ENCODE results near the gene DGAT2L6.
"Not testable (repeated sequence)": the region's sequence is repeated elsewhere in the genome, so short reads cannot be mapped to it uniquely, and the experiment has no call there.

DGAT2L6 gene

GRCh38 chrX:70201732-70202131, 24.4 kb downstream of the DGAT2L6 start:
- DNase-seq, result no peak

GRCh38 chrX:70208479-70208878, 31.2 kb downstream of the DGAT2L6 start:
- DNase-seq, result no peak

GRCh38 chrX:70209570-70209969, 32.3 kb downstream of the DGAT2L6 start:
- DNase-seq, result not testable (repeated sequence)

- no peak for DNase-seq
Observed at GRCh38 chrX:70219938-70220764, 42.9 kb downstream of the DGAT2L6 start.

DNA sequence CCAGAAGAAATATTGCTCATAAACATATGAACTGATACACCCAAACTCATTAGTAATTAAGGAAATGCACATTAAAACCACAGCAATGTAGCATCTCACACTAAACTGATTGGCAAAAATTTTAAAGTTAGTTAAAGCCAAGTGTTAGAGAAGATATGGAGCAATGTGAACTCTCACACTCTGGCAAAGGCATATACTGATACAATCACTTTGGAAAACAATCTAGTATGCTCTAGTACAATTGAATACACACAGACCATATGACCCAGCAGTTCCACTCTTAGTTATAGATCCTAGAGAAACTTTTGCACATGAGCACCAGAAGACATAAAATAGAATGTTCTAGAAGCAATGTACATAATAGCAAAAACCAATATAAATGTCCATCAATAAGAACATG, 48.8 kb downstream of the DGAT2L6 start:
- no peak for DNase-seq

GRCh38 chrX:70226687-70227086, 49.4 kb downstream of the DGAT2L6 start:
- DNase-seq, result no peak

- DNase-seq, result no peak
Observed at GRCh38 chrX:70231666-70232065, 54.4 kb downstream of the DGAT2L6 start.

DNA sequence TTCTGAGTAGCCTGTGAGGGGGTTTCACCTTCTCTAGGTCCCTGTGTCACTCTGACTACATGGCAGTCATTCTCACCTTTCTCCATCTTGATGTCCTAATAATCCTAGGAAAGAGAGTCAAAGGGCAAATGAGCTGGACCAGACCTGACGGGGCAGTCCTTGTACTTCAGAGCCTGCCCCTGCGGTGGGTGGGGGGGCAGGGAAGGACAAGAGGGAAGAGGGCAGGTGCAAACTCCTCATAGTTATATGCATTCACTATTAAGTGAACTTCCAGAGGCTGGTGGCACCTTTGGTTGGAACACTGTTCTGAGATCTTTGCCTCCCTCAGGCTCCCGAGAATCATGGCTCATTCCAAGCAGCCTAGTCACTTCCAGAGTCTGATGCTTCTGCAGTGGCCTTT, 57.1 kb downstream of the DGAT2L6 start, which contains the start of gene AWAT1:
Gene AWAT1 (plus strand): TSS at position 301 of the 400 bp plus-strand sequence. CDS start 41 bp downstream, at position 342.
- no peak for DNase-seq

- no peak for DNase-seq
Observed at GRCh38 chrX:70240751-70241150, 63.5 kb downstream of the DGAT2L6 start.

DNA sequence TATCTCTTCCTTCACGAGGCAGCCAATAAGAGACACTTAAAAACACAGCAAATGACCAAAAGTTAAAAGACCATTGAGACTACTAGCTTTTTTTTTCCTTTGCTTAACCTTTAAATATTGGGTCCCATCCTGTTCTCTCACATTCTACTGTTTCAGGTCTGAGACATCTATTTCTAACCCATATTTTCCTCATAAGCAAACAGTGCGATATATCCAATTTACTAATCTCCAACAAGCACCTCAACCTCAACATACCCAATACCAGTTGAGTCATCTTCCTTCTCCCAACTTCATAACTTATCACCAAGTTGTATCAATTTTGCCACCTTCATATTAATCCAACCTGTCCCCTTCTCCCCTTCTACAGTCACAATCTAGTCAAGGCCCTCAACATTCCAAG, 64.2 kb downstream of the DGAT2L6 start:
- no peak for DNase-seq

DNA sequence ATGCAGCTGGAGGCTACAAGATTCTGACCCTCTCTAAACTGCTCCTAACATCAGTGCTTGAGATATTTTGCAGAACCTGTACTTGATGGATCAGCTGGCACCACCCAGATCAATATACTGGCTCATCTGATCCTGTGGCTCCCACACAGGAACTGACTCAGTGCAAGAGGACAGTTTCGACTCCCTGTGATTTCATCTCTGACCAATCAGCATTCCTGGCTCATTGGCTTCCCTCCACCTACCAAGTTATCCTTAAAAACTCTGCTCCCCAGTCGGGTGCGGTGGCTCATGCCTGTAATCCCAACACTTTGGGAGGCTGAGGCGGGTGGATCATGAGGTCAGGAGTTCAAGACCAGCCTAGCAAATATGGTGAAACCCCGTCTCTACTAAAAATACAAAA, 66.3 kb downstream of the DGAT2L6 start:
- not testable (repeated sequence) for DNase-seq

DNA sequence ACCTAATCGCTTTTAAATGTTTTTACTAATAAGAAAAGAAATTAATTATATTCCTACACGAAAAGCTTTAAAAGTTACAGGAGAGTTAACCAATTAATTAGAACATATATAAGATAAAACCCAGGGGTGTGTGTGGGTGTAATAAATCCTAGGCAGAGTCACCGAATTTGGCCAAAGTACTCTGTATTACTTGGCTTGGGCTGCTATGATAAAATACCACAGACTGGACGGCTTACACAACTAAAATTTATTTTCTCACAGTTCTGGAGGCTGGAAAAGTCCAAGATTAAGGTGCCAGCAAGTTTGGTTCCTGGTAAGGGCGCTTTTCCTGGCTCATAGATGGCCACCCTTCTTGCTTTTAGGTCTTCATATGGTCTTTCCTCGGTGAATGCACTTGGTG, 67.6 kb downstream of the DGAT2L6 start:
- DNase-seq, result no peak

- no peak for DNase-seq
Observed at GRCh38 chrX:70247252-70247651, 70.0 kb downstream of the DGAT2L6 start.

- no peak for DNase-seq
Observed at GRCh38 chrX:70252491-70252890, 75.2 kb downstream of the DGAT2L6 start.

DNA sequence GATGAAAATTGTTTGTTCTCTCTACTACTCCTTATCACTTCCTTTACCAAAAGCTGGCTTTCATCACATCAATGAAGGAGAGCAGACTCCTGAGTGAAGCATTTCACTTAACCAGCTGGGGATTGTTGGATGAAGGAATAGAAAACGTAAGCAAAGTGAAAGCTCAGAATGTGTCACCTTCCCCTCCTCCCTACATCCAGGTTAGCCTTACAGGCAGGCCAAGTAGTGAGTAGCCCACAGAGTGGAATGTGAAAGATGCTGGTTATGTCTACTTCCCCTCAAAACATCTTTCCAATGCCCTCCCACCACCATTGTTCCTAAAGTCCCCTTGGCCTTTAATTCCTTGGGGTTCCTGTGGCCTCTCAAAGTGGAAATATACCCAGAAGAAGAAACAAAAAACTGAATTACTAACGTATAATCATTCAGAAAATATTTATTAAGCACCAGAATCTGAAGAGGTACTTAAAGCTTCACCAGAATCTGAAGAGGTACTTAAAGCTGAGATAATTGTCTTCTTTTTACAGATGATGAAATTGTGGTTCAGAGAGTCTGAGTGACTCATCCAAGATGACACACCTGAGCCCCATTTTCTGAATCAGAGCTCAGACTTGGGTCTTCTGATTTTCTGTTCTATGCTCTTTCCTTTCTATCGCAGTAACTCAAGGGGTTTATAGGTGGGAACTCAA, 76.2 kb downstream of the DGAT2L6 start:
- no peak for DNase-seq

DNA sequence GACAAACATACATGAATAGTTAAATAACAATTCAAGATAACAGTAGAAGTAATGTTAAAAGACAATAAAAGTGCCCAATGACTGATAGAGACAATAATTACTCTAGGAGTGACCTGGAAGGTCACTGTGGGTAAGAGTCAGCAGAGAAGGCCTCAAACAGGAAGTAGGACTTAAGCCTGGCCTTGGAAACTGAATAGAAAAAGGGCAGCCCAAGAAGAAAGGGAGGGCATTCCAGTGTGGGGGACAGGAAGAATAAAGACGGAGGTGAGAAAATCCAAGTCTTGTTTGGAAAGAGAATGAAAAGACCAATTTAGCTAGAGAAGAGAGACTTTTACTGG, 76.7 kb downstream of the DGAT2L6 start:
- no peak for DNase-seq

GRCh38 chrX:70254909-70255308, 77.6 kb downstream of the DGAT2L6 start:
- no peak for DNase-seq
